ENCODE measurements around the gene NFATC2.

NFATC2 gene

GRCh38 chr20:51562332-51563173 lies 20.0 kb upstream of the NFATC2 start:
- CTCF ChIA-PET, result interaction anchor here (0.7 to 2.6 kb wide), 5 partner anchors 32 to 575 kb away, joined by 3 to 9 read pairs (median 3); no protein-coding TSS in a partner anchor
- Histone ChIP-seq H3K4me1 (ENCODE audit: control insufficient read depth, insufficient read depth, low read length) (peaks cover 12% of the 10 kb centered on the region), H3K9me3 (ENCODE audit: control insufficient read depth, insufficient read depth, low read depth, low read length) (no peaks in the 10 kb centered on the region), H3K36me3 (ENCODE audit: control insufficient read depth in 2 of 2, insufficient read depth in 1 of 2, low read length in 2 of 2) (no peaks in the 10 kb centered on the region), H3K4me3 (ENCODE audit: low read depth, low read length) (peak overlapping the region; percentile 41), H3K27ac (ENCODE audit: extremely low read depth, low read depth, low read length) (peak overlapping the region; percentile 47; the same call in 1 of the 2 replicates)
- POLR2A ChIA-PET, result interaction anchor here (0.9 kb wide), 1 partner anchor 16 kb away, joined by 3 read pairs; no protein-coding TSS in a partner anchor
- TF ChIP-seq ZNF391 (tag by site-specific recombination; IDR thresholded peaks at IDR 0.05; ENCODE audit: borderline replicate concordance, low read depth), result no peak
- peak; percentile 73 for TF ChIP-seq ZBTB10 (tag by site-specific recombination; IDR thresholded peaks at IDR 0.05)
- peak; percentile 93 for TF ChIP-seq HIC1 (tag by site-specific recombination; IDR thresholded peaks at IDR 0.05)
- no peak for TF ChIP-seq ZNF837 (tag by site-specific recombination; IDR thresholded peaks at IDR 0.05)
- TF ChIP-seq GLIS2 (tag by site-specific recombination; IDR thresholded peaks at IDR 0.05), result peak; percentile 73
- 0 out of 2 replicates have a peak, but pooled peaks have one; percentile 61 for TF ChIP-seq ZNF324 (tag by site-specific recombination; IDR thresholded peaks at IDR 0.05)
- peak; percentile 61; the same call in 1 of the 2 replicates for TF ChIP-seq HOXD13 (CRISPR knock-in tag; IDR thresholded peaks at IDR 0.05; ENCODE audit: borderline replicate concordance)
- no peak for TF ChIP-seq ZNF335 (tag by site-specific recombination; conservative IDR thresholded peaks at IDR 0.05)
- TF ChIP-seq ZSCAN18 (tag by site-specific recombination; IDR thresholded peaks at IDR 0.05), result no peak
- peak; percentile 31 for TF ChIP-seq GLIS1 (tag by site-specific recombination; IDR thresholded peaks at IDR 0.05)
- no peak for TF ChIP-seq ZNF747 (tag by site-specific recombination; IDR thresholded peaks at IDR 0.05)
- TF ChIP-seq PBX3 (CRISPR knock-in tag; IDR thresholded peaks at IDR 0.05), result no peak
- TF ChIP-seq ZNF24 (tag by site-specific recombination; IDR thresholded peaks at IDR 0.05), result peak; percentile 49; the same call in 1 of the 2 replicates
- no peak for TF ChIP-seq ZNF580 (tag by site-specific recombination; IDR thresholded peaks at IDR 0.05)
- peak; percentile 82 for TF ChIP-seq ZIC2 (tag by site-specific recombination; IDR thresholded peaks at IDR 0.05)
- TF ChIP-seq ZNF530 (tag by site-specific recombination; IDR thresholded peaks at IDR 0.05; ENCODE audit: low read depth), result no peak
- TF ChIP-seq ZNF596 (tag by site-specific recombination; IDR thresholded peaks at IDR 0.05), result no peak
- peak; percentile 34 for TF ChIP-seq ZNF366 (tag by site-specific recombination; conservative IDR thresholded peaks at IDR 0.05)
- peak; percentile 95 for TF ChIP-seq ZBTB20 (tag by site-specific recombination; IDR thresholded peaks at IDR 0.05)
- no peak for TF ChIP-seq BCL11B (tag by site-specific recombination; IDR thresholded peaks at IDR 0.05; ENCODE audit: low read depth)
- no peak for TF ChIP-seq ZFP41 (tag by site-specific recombination; IDR thresholded peaks at IDR 0.05; ENCODE audit: borderline replicate concordance)
- TF ChIP-seq BCL11A (tag by site-specific recombination; IDR thresholded peaks at IDR 0.05; ENCODE audit: low read depth), result peak; percentile 49; the same call in 1 of the 2 replicates
- TF ChIP-seq ZNF544 (tag by site-specific recombination; IDR thresholded peaks at IDR 0.05), result no peak
- 0 out of 2 replicates have a peak, but pooled peaks have one; percentile 38 for TF ChIP-seq ZBTB44 (tag by site-specific recombination; IDR thresholded peaks at IDR 0.05)
- peak; percentile 82 for TF ChIP-seq OVOL3 (tag by site-specific recombination; IDR thresholded peaks at IDR 0.05)
- TF ChIP-seq ZXDB (tag by site-specific recombination; IDR thresholded peaks at IDR 0.05), result peak; percentile 61; the same call in 1 of the 2 replicates
- no peak for TF ChIP-seq ZFHX2 (tag by site-specific recombination; conservative IDR thresholded peaks at IDR 0.05)

Data from HEK293 (cell line).